Liver (tissue), 9 donors: ENCODE measurements around the gene MAMDC2. TPM values are rescaled to one million over a fixed set of nuclear protein-coding genes. Genes with fewer than 3 reads are reported as not detected.

ENCODE experiments used
- DNase-seq: peaks from one replicate; pipeline ENCODE4 v3.0.0-alpha.2; 2017; ENCODE audit warnings: low spot score
- H3K27ac ChIP-seq, 2 donors: one replicate each; pipeline ENCODE4 v1.7.0; 2013; ENCODE audit warnings: inconsistent platforms in 2 of 2, low read length in 2 of 2, control low read depth in 1 of 2, low read depth in 1 of 2, mild to moderate bottlenecking in 1 of 2
- H3K27me3 ChIP-seq, 4 donors: one replicate each; pipeline versions ENCODE4 v1.6.1 to v1.7.0; 2013; ENCODE audit warnings: low read length in 3 of 4, inconsistent platforms in 1 of 4, mild to moderate bottlenecking in 1 of 4, moderate library complexity in 1 of 4; ENCODE audit not compliant: control insufficient read depth in 4 of 4, insufficient read depth in 4 of 4
- H3K36me3 ChIP-seq, 4 donors: one replicate each; pipeline versions ENCODE4 v1.6.1 to v1.7.0; 2013; ENCODE audit warnings: low read length in 3 of 4, mild to moderate bottlenecking in 3 of 4, low read depth in 1 of 4, moderate library complexity in 1 of 4; ENCODE audit not compliant: control insufficient read depth in 4 of 4, insufficient read depth in 3 of 4
- H3K4me1 ChIP-seq, 4 donors: one replicate each; pipeline versions ENCODE4 v1.6.1 to v1.7.0; 2013; ENCODE audit warnings: low read length in 3 of 4, mild to moderate bottlenecking in 3 of 4, moderate library complexity in 1 of 4; ENCODE audit not compliant: control insufficient read depth in 4 of 4, insufficient read depth in 4 of 4
- H3K4me3 ChIP-seq, 3 donors: one replicate each; pipeline versions ENCODE4 v1.6.1 to v1.7.0; 2013; ENCODE audit warnings: low read length in 3 of 3, control low read depth in 1 of 3, low read depth in 1 of 3, mild to moderate bottlenecking in 1 of 3
- H3K9ac ChIP-seq, 2 donors: one replicate each; pipeline ENCODE4 v1.7.0; 2013; ENCODE audit warnings: low read length in 2 of 2, mild to moderate bottlenecking in 2 of 2, moderate library complexity in 2 of 2, control low read depth in 1 of 2, low read depth in 1 of 2
- H3K9me3 ChIP-seq, 4 donors: one replicate each; pipeline versions ENCODE4 v1.6.1 to v1.7.0; 2013; ENCODE audit warnings: low read length in 3 of 4; ENCODE audit not compliant: control insufficient read depth in 4 of 4
- ATF3 ChIP-seq: IDR thresholded peaks from 2 replicates; pipeline ENCODE4 v1.6.1; 2016; ENCODE audit warnings: antibody characterized with exemption
- CTCF ChIP-seq: fragments of 150-350 bp; IDR thresholded peaks from 2 replicates; pipeline ENCODE4 v1.5.1; 2017; ENCODE audit warnings: improper control_type of control experiment, low read depth, low read length; ENCODE audit not compliant: missing input control
- EGR1 ChIP-seq, 2 donors: IDR thresholded peaks; 2 replicates each; pipeline ENCODE4 v1.6.1; 2016 to 2018; ENCODE audit warnings: antibody characterized with exemption in 2 of 2, low read depth in 2 of 2
- FOXA2 ChIP-seq: IDR thresholded peaks from 2 replicates; pipeline ENCODE4 v1.6.1; 2016; ENCODE audit warnings: antibody characterized with exemption
- GABPA ChIP-seq, 2 donors: IDR thresholded peaks in 1 of 2; conservative IDR thresholded peaks in 1 of 2; 2 replicates each; pipeline ENCODE4 v1.6.1; 2016; ENCODE audit warnings: antibody characterized with exemption in 2 of 2, mild to moderate bottlenecking in 1 of 2, moderate library complexity in 1 of 2
- HNF4A ChIP-seq, 2 donors: conservative IDR thresholded peaks; 2 replicates each; pipeline ENCODE4 v1.6.1; 2016; ENCODE audit warnings: antibody characterized with exemption in 2 of 2, mild to moderate bottlenecking in 2 of 2
- HNF4G ChIP-seq: IDR thresholded peaks from 2 replicates; pipeline ENCODE4 v1.6.1; 2016; ENCODE audit warnings: antibody characterized with exemption
- JUND ChIP-seq, 2 donors: IDR thresholded peaks; 2 replicates each; pipeline ENCODE4 v1.6.1; 2016; ENCODE audit warnings: antibody characterized with exemption in 2 of 2
- NR2F2 ChIP-seq: IDR thresholded peaks from 2 replicates; pipeline ENCODE4 v1.6.1; 2016; ENCODE audit warnings: antibody characterized with exemption
- RAD21 ChIP-seq, 2 donors: IDR thresholded peaks; 2 replicates each; pipeline ENCODE4 v1.6.1; 2016; ENCODE audit warnings: antibody characterized with exemption in 2 of 2, mild to moderate bottlenecking in 2 of 2
- REST ChIP-seq: IDR thresholded peaks from 2 replicates; pipeline ENCODE4 v1.6.1; 2016; ENCODE audit warnings: antibody characterized with exemption, mild to moderate bottlenecking
- RXRA ChIP-seq, 2 donors: IDR thresholded peaks; 2 replicates each; pipeline ENCODE4 v1.6.1; 2017 to 2018; ENCODE audit warnings: antibody characterized with exemption in 2 of 2, mild to moderate bottlenecking in 1 of 2
- SP1 ChIP-seq: IDR thresholded peaks from 2 replicates; pipeline ENCODE4 v1.6.1; 2018; ENCODE audit warnings: antibody characterized with exemption, mild to moderate bottlenecking
- TAF1 ChIP-seq: conservative IDR thresholded peaks from 2 replicates; pipeline ENCODE4 v1.6.1; 2016; ENCODE audit warnings: antibody characterized with exemption, mild to moderate bottlenecking
- YY1 ChIP-seq: IDR thresholded peaks from 2 replicates; pipeline ENCODE4 v1.6.1; 2016; ENCODE audit warnings: antibody characterized with exemption, mild to moderate bottlenecking
- WGBS: extraction: QIAGEN DNeasy Blood & Tissue Kit; methylation state at CpG from one replicate; pipeline ENCODE4 v1.1.7; 2013; 5-methylcytosine and 5-hydroxymethylcytosine counted together
- polyA plus RNA-seq, 2 donors: library from polyadenylated mRNA; stranded (reverse) in 1 of 2; unstranded in 1 of 2; fragments of 200-250 nt in 1 of 2; fragments of >200 nt in 1 of 2; fragmentation: Nextera tagmentation in 1 of 2; extraction: Ambion mirVana in 1 of 2; gene quantifications; one replicate each; pipeline versions ENCODE4 v1.2.1 to v1.2.3, GENCODE V29; 2013 to 2015
- total RNA-seq, 2 donors: library from RNA; depleted of rRNA; stranded (reverse); fragments of >200 nt; gene quantifications; one replicate each; pipeline ENCODE4 v1.2.3, GENCODE V29; 2014
- TF ChIP-seq, protein P1 (sequence below): IDR thresholded peaks from 2 replicates; pipeline ENCODE4 v1.6.1; 2016; ENCODE audit warnings: antibody characterized with exemption
- TF ChIP-seq, protein P2 (sequence below): IDR thresholded peaks from 2 replicates; pipeline ENCODE4 v1.6.1; 2016; ENCODE audit warnings: antibody characterized with exemption
- donor health status: healthy.
- donor health status: healthy.
- donor health status: healthy.
- donor health status: healthy.
- donor health status: healthy.

MAMDC2 gene
- total and polyA plus RNA-seq, 4 donors: 0.28 to 4.4 (median 1.0) TPM

DNA sequence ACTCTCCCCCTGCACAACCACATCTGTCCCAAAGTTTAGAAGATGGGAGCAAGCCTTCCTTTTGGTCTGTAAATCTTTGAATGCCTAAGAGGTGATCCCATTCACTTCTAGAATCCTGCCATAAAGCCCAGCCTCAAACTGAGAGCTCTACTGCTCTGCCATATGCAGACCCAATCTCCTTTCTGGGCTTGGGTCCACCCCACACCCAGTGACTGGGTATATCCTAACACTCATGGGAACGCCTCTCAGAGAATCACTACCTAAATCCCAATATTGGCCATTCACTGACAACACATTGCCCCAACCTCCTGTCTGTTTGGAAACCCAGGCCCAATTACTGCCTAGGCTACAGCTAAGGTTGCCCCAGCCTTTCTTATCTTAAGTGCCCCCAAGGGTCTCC, 90.7 kb downstream of the MAMDC2 start (continued):
- no peak for TF ChIP-seq CTCF

DNA sequence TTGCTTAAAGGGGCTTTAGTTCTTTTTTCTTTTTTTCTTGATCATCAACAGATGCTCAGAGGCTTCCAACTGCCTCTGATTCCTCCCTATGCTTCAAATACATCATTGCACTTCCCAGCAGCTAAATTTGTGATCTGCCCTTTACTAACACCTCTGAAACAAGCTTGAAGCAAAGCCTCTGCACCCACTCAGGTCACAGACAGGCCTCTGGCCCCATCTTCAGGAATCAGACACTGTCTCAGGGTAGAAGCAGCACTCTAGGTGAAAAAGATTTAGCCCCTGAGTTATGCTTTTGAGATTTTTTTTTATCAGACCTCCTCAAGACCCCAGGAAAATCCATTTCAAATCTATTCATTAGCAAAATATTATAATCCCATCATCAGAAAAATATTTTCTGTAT, 91.5 kb downstream of the MAMDC2 start:
- TF ChIP-seq RAD21 (IDR thresholded peaks at IDR 0.05) (no peak), JUND (IDR thresholded peaks at IDR 0.05) (no peak), HNF4A (conservative IDR thresholded peaks at IDR 0.05) (no peak), TAF1 (no peak), GABPA (IDR thresholded peaks at IDR 0.05 in 1 of 2, conservative IDR thresholded peaks at IDR 0.05 in 1 of 2) (no peak), FOXA2 (no peak), RXRA (IDR thresholded peaks at IDR 0.05) (no peak), YY1 (no peak), CTCF (no peak), NR2F2 (no peak), HNF4G (no peak), ATF3 (no peak), SP1 (no peak)
- TF ChIP-seq, protein P1, sequence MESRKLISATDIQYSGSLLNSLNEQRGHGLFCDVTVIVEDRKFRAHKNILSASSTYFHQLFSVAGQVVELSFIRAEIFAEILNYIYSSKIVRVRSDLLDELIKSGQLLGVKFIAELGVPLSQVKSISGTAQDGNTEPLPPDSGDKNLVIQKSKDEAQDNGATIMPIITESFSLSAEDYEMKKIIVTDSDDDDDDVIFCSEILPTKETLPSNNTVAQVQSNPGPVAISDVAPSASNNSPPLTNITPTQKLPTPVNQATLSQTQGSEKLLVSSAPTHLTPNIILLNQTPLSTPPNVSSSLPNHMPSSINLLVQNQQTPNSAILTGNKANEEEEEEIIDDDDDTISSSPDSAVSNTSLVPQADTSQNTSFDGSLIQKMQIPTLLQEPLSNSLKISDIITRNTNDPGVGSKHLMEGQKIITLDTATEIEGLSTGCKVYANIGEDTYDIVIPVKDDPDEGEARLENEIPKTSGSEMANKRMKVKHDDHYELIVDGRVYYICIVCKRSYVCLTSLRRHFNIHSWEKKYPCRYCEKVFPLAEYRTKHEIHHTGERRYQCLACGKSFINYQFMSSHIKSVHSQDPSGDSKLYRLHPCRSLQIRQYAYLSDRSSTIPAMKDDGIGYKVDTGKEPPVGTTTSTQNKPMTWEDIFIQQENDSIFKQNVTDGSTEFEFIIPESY: no peak
- TF ChIP-seq, protein P2, sequence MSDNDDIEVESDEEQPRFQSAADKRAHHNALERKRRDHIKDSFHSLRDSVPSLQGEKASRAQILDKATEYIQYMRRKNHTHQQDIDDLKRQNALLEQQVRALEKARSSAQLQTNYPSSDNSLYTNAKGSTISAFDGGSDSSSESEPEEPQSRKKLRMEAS: no peak
- no peaks in the 10 kb centered on the region for H3K27me3 ChIP-seq
- DNase-seq: no peak
- H3K9me3 ChIP-seq: no peaks in the 10 kb centered on the region
- H3K27ac ChIP-seq: no peak overlapping the region
- H3K4me1 ChIP-seq: no peaks in the 10 kb centered on the region
- no peak overlapping the region for H3K9ac ChIP-seq
- H3K36me3 ChIP-seq: no peaks in the 10 kb centered on the region
- no peak overlapping the region for H3K4me3 ChIP-seq

- 84% methylated on average over 1 of the region's 1 CpG for WGBS
- no peak overlapping the region for H3K9ac ChIP-seq
- TF ChIP-seq RXRA (IDR thresholded peaks at IDR 0.05): no peak
- no peak for TF ChIP-seq NR2F2
- TF ChIP-seq GABPA (IDR thresholded peaks at IDR 0.05 in 1 of 2, conservative IDR thresholded peaks at IDR 0.05 in 1 of 2): no peak
- TF ChIP-seq RAD21 (IDR thresholded peaks at IDR 0.05): no peak
- TF ChIP-seq REST: no peak
- TF ChIP-seq TAF1: no peak
- no peak for TF ChIP-seq ATF3
- no peak for TF ChIP-seq SP1
- TF ChIP-seq HNF4A (conservative IDR thresholded peaks at IDR 0.05): no peak
- no peak for TF ChIP-seq EGR1 (IDR thresholded peaks at IDR 0.05; ENCODE audit: low read depth in 2 of 2)
Measured at GRCh38 chr9:70136632-70137031, 93.0 kb downstream of the MAMDC2 start.

More at GRCh38 chr9:70136632-70137031, 93.0 kb downstream of the MAMDC2 start:
- H3K27ac ChIP-seq: no peak overlapping the region
- no peaks in the 10 kb centered on the region for H3K27me3 ChIP-seq
- H3K4me1 ChIP-seq: no peaks in the 10 kb centered on the region
- H3K9me3 ChIP-seq: no peaks in the 10 kb centered on the region
- no peak for DNase-seq
- H3K4me3 ChIP-seq: no peak overlapping the region
- H3K36me3 ChIP-seq: no peaks in the 10 kb centered on the region
